Chondrocyte (in vitro differentiated cells): ENCODE measurements around the gene TMCC1. TPM values are rescaled to one million over a fixed set of nuclear protein-coding genes. Genes with fewer than 3 reads are reported as not detected.

Experiments used
- DNase-seq: peaks from one replicate; pipeline ENCODE4 v3.0.0; 2021; ENCODE audit warnings: mixed read lengths, low spot score
- H3K27ac Mint-ChIP-seq: one replicate; pipeline ENCODE4 v1.8.0; 2021; ENCODE audit warnings: mild to moderate bottlenecking, moderate library complexity, mixed read lengths; ENCODE audit not compliant: unreplicated experiment
- H3K27me3 Mint-ChIP-seq: 2 replicates; pipeline ENCODE4 v1.8.0; 2021; ENCODE audit warnings: low read depth, mixed read lengths
- H3K36me3 Mint-ChIP-seq: 2 replicates; pipeline ENCODE4 v1.8.0; 2021; ENCODE audit warnings: low read depth, mixed read lengths
- H3K4me1 Mint-ChIP-seq: 2 replicates; pipeline ENCODE4 v1.8.0; 2021; ENCODE audit warnings: low read depth, mild to moderate bottlenecking, mixed read lengths
- H3K4me3 Mint-ChIP-seq: one replicate; pipeline ENCODE4 v1.8.0; 2021; ENCODE audit warnings: mild to moderate bottlenecking, moderate library complexity, mixed read lengths; ENCODE audit not compliant: unreplicated experiment
- H3K9me3 Mint-ChIP-seq: 2 replicates; pipeline ENCODE4 v1.8.0; 2021; ENCODE audit warnings: low read depth, mixed read lengths
- total RNA-seq: library from RNA; stranded (reverse); gene quantifications from 3 replicates; pipeline ENCODE4 v1.2.1, GENCODE V29; 2021
- TF ChIP-seq, protein P1 (sequence below): fragments of 200-600 bp; sonication (generic); IDR thresholded peaks from 2 replicates; pipeline ENCODE4 v1.5.0; 2021; ENCODE audit warnings: antibody characterized with exemption, mild to moderate bottlenecking, moderate library complexity

The TMCC1 gene
- total RNA-seq, 1 donor from 2014 or later, result 34.3 TPM

DNA sequence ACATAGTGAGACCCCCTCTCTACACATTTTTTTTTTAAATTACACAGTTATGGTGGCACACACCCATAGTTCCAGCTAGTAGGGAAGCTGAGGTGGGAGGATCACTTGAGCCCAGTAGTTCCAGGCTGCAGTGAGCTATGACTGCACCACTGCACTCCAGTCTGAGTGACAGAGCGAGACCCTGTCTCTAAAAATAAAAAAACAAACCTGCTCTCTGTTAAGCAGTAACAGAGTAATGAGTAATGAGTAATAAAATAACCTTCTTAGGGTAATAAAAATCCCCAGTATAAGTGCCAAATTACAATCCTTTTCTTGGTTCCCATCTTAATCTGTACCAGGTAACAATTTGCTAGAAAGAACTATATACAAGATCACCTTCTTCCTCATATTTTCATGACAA, 221.1 kb downstream of the TMCC1 start:
- H3K27ac Mint-ChIP-seq, result peak overlapping the region; percentile 49
- no peaks in the 10 kb centered on the region for H3K27me3 Mint-ChIP-seq
- H3K9me3 Mint-ChIP-seq, result no peaks in the 10 kb centered on the region
- H3K4me1 Mint-ChIP-seq, result peaks cover 15% of the 10 kb centered on the region
- no peak overlapping the region for H3K4me3 Mint-ChIP-seq
- TF ChIP-seq, protein P1, sequence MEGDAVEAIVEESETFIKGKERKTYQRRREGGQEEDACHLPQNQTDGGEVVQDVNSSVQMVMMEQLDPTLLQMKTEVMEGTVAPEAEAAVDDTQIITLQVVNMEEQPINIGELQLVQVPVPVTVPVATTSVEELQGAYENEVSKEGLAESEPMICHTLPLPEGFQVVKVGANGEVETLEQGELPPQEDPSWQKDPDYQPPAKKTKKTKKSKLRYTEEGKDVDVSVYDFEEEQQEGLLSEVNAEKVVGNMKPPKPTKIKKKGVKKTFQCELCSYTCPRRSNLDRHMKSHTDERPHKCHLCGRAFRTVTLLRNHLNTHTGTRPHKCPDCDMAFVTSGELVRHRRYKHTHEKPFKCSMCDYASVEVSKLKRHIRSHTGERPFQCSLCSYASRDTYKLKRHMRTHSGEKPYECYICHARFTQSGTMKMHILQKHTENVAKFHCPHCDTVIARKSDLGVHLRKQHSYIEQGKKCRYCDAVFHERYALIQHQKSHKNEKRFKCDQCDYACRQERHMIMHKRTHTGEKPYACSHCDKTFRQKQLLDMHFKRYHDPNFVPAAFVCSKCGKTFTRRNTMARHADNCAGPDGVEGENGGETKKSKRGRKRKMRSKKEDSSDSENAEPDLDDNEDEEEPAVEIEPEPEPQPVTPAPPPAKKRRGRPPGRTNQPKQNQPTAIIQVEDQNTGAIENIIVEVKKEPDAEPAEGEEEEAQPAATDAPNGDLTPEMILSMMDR, result no peak
- peaks cover 10% of the 10 kb centered on the region for H3K36me3 Mint-ChIP-seq
- no peak for DNase-seq

DNA sequence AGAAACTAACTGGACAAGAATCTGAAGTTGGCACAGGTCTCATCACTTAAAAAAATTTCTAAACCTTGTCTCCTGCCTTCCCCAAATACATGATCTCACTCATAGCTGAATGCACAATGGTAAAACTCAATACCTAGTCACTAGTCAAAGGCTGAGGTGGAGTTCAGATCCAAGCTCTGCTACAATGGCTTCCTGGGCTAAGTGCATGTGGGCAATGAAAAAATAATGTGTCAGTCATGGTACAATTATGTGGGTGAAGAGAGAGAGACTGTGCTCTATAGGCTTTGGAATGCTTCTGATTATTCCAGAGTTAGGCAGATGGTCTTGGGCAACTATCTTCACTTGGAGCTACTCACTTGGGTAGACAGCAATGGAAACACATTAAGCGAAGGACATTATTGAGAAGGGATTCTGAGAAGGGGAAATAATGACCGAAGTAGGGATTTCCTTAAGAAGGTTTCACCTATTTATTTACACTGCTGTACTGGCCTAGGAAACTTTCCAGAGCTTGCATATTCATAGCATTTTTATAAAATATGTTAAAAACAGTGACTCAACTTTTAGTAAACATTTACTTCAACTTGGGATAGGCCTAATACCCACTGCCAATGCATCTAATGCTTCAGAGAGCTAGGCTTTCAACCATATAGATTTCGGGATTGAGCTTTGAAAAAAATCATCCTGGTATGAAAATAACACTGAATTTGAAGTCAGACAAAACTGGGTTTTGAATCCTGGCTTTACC, 228.3 kb downstream of the TMCC1 start:
- TF ChIP-seq, protein P1, result no peak
- Mint-ChIP-seq H3K4me1 (peaks cover 49% of the 10 kb centered on the region), H3K36me3 (peaks cover 3% of the 10 kb centered on the region), H3K27ac (peak overlapping the region; percentile 80), H3K4me3 (no peak overlapping the region), H3K27me3 (no peaks in the 10 kb centered on the region), H3K9me3 (no peaks in the 10 kb centered on the region)
- no peak for DNase-seq

DNA sequence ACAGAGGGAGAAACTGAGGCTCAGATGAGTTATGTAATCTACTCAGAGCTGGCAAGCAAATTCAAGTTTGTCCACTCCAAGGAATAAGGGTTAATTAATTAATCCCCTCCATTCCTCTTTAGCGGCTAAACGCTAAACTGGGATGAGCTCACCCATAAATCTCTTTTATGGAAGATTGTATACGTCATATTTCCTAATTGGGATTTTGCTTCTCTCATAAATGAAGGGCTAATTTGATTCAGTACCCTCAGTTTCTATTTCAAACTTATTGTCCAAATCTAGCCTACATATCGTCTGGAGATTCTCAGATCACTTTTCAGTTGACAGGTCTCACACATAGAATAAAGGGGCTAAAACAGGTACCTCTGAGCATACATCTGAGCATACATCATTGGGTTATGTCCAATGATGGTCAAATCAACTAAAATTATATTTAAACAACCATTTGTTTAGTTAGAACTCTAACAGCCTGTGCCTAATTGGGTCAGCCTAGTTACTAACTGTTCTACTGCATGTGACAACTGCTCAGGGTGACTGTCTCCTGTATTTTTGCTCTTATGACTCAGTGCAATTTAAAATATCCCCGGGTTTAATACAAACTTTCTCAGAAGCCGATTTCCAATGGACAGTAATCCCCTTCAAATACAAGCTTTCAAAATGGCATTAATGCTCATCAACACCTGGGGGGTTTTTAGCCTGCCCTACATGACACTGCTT, 229.4 kb downstream of the TMCC1 start:
- peaks cover 2% of the 10 kb centered on the region for H3K36me3 Mint-ChIP-seq
- H3K9me3 Mint-ChIP-seq, result no peaks in the 10 kb centered on the region
- peak overlapping the region; percentile 80 for H3K27ac Mint-ChIP-seq
- H3K4me1 Mint-ChIP-seq, result peaks cover 51% of the 10 kb centered on the region
- no peaks in the 10 kb centered on the region for H3K27me3 Mint-ChIP-seq
- H3K4me3 Mint-ChIP-seq, result no peak overlapping the region
- TF ChIP-seq, protein P1, result no peak
- DNase-seq, result no peak

DNA sequence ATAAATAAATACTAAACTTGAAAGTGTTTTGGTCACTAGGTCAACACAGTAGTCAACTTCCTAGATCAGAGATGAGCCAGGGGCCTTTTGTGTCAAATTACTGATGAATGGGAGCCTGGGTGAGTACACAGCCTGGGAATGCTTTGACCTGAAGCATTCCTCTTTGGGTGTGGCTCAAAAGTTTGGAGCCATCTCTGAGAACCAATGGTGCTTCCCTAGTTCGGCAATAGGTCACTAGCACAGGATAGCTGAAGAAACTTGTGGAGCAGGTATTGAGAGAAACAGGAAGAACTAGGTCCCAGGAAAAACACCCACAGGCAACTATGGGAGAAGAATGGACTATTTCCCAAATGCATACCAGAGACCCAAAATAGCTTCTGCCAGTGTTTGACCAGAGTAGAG, 230.5 kb downstream of the TMCC1 start:
- H3K4me3 Mint-ChIP-seq, result no peak overlapping the region
- TF ChIP-seq, protein P1, result no peak
- H3K36me3 Mint-ChIP-seq, result peaks cover 2% of the 10 kb centered on the region
- peaks cover 59% of the 10 kb centered on the region for H3K4me1 Mint-ChIP-seq
- no peaks in the 10 kb centered on the region for H3K9me3 Mint-ChIP-seq
- H3K27ac Mint-ChIP-seq, result peak overlapping the region; percentile 77
- DNase-seq, result no peak
- no peaks in the 10 kb centered on the region for H3K27me3 Mint-ChIP-seq

DNA sequence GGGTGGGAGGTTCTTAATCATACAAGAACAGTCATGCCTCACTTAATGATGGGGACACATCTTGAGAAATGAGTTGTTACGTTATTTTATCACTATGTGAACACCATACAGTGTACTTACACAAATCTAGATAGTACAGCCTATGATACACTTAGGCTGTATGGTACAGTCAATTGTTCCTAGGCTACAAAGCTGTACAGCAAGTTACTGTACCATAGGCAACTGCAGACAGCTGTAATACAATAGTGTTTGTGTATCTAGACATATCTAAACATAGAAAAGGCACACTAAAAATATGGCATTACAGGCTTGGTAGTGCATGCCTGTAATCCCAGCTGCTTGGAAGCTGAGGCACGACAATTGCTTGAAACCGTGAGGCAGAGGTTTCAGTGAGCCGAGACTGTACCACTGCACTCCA, 231.3 kb downstream of the TMCC1 start:
- peak overlapping the region; percentile 51 for H3K27ac Mint-ChIP-seq
- TF ChIP-seq, protein P1, result no peak
- H3K9me3 Mint-ChIP-seq, result no peaks in the 10 kb centered on the region
- peaks cover 65% of the 10 kb centered on the region for H3K4me1 Mint-ChIP-seq
- no peak for DNase-seq
- H3K27me3 Mint-ChIP-seq, result no peaks in the 10 kb centered on the region
- H3K36me3 Mint-ChIP-seq, result peaks cover 2% of the 10 kb centered on the region
- H3K4me3 Mint-ChIP-seq, result no peak overlapping the region
